GM19467 (cell line): Measurements from ENCODE around the gene AOPEP.

Experiments used
- ATAC-seq: cut with Tn5 transposase; IDR thresholded peaks from one replicate; pipeline ENCODE4 v1.9.1; 2021; ENCODE audit warnings: mild to moderate bottlenecking, moderate library complexity; ENCODE audit not compliant: unreplicated experiment

Gene AOPEP

DNA sequence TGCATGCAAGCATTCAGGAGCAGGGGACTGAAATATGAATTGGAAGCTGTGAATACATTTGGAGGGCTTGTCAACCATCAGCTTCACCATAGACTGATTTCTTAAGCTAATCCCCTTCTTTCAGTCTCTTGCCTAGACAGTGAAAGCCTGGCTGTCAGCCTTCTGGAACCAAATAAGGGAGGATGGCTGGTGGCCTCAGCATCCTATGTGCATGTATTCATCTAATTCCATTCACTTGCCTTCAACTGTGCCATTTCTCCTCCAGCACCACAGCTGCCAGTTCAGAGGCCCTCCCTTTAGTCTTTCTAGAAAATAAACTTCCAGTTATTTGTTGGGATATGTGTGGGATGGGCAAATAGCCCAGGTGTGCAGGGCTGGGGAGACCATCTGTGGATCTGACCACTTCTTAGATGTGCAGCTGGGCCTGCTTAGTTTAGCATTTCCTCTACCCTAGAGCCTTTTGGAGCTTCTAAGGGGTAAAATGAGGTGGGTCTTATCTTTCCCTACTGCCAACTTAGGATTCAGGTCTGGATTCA is 62.1 kb downstream of the AOPEP start:
- ATAC-seq = no peak

DNA sequence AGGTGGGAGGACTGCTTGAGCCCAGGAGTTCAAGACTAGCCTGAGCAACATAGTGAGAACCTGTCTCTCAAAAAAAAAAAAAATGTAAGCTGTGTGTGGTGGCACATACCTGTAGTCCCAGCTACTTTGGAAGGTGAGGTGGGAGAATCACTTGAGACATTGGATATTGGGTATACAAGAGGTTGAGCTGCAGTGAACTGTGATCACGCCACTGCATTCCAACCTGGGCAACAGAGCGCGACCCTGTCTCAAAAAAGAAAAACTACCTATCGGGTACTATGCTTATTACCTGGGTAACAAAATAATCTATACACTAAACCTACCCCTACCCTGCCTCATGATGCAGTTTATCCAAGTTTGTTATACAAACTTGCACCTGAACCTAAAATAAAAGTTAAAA is 64.9 kb downstream of the AOPEP start:
- ATAC-seq = no peak

DNA sequence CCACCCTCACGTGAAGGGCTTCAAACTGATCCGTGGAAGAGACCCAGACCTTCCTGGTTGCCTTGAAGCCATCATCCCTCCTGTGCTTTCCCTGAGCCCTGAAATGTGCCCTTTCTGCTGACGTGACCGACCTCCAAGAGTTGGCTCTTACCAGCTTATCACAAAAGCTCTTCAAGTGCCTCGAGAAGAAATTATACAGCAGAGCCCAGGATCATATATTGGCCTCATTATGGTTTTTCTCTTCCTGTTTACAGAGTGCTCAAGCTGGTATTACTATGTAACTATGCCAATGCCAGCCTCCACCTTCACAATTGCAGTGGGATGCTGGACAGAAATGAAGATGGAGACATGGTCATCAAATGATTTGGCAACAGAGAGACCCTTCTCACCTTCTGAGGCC is 66.0 kb downstream of the AOPEP start:
- no peak for ATAC-seq

DNA sequence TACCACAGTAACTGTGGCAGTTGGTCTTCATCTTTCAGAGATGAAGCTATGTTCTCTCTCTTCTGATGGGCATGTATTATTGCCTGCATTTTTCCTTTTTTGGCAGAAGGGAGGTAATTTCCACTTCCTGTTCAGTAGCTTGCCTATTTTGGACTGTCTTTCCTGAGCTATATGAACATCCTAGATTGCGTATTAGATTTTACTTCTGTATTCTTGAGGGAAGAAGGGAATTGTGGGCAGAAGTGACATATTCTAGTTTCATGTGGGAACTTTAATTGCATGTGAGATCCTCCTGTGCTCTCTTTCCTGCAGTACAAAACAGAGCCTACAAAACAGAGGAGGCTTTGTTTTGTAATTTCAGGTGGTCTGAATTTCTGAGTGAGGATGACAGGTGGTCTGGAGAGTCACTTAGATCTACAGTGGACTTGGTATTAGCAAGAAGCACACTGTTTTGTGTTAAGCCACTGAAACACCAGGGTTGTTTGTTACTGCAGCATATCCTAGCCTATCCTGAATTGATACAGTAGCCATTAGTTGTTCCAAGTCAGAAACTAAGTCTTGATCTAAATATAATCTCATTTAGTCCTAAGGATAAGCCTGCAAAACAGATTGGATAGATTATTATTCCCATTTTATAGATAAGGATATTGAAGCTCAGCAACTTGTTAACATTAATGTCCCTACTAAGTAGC is 68.1 kb downstream of the AOPEP start:
- no peak for ATAC-seq

DNA sequence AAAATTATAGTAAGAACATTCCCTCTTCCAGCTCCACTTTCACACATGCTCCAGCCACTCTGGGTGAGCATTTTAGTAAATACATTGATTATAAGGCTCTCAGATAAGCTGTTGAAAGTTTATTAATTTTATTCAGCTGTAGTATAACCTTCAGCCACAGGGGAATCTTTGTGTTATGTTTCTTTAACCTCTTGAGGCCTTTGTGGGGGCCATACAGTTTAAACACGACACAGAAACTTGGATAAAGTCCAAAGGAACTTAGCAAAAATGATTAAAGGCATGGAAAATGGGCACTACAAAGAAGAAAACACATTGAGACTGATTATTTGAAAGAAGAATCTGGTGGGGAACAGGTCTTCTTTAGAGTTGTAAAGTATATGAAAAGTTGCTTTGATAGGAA is 70.2 kb downstream of the AOPEP start:
- ATAC-seq = no peak

DNA sequence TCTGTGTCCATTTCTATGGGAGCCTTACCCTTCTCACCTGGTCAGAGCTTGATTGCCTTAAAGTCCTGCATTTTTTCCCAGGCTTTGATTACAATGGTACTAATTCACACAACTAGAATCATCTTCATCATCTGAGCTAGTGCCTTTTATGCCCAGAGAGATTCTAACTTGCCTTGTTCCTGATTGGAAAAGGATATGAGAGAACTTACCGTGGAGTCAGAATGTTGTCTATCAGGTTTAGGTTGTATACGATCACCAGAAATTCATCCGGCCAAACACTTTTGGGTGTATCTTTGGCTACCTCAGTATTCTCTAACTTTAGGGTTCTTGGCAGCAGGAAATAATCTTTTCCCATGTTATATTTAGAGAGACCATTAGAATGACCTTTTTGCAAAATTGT is 71.7 kb downstream of the AOPEP start:
- ATAC-seq = no peak

DNA sequence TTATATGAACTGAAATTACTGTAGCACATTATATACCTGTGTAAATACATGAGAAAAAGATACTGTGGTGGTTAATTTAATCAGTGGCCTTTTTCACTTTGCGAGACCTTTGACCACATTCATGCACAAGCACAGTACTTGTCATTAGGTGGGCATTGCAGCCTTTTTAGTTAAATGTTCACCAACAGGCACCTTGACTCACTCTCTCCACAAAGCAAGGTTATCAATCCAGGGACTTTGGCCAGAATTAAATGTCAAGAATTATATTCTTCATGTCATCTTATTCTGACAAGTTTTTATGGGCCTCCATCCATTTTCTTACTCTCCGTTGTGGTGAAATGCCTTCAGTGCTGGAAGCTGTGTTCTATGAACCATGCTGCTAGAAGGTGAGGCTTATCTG is 72.2 kb downstream of the AOPEP start:
- no peak for ATAC-seq

DNA sequence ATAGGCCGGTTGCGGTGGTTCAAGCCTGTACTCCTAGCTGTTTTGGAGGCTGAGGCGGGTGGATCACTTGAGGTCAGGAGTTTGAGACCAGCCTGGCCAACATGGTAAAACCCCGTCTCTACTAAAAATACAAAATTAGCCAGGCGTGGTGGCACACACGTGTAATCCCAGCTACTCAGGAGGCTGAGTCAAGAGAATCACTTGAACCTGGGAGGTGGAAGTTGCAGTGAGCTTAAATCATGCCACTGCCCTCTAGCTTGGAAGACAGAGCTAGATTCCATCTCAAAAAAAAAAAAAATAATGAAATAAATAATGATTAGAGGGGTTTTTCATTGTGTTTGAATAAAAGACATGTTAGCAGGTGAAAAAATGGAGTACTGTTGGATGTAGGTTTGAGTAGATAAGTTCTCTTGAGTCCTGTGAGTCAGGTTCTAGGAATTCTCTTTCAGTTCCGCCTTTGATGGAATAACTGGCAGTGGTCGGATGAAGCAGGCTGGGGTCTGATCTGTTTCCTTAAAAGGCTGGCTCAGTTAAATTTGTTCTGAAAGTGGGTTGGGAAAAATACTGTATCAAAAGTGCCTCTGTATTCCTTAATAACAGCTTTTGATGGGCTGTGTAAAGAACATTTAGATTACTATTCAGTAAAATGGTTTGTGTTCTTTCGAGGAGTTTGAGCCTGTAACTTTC is 73.2 kb downstream of the AOPEP start:
- no peak for ATAC-seq

DNA sequence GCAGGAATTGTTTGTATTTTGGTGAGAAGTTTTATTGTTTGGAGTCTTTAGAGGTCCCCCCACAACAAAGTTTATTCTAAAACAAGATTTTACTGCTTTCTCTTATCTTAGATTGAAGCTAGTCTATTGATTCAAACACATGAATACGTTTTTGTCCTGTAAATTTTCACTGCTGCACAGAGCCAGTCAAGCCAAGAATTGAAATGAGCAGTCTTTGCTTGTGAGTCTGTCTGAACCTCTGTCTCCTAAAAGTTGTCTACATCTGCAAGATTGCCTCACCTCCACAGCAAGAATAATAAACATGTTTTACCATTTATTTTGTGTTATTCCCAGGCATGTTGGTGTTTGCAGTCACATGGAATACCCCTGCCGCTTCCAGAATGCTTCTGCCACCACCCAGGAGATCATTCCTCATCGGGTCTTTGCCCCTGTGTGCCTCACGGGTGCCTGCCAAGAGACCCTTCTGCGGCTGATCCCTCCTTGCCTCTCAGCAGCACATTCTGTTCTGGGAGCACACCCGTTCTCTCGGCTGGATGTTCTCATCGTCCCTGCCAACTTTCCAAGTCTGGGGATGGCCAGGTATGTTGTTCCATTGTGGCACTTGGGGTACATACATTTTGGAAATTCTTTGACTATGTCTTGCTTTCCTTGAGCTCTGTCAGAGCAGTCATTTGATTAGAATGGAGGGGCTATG is 74.1 kb downstream of the AOPEP start:
- no peak for ATAC-seq

DNA sequence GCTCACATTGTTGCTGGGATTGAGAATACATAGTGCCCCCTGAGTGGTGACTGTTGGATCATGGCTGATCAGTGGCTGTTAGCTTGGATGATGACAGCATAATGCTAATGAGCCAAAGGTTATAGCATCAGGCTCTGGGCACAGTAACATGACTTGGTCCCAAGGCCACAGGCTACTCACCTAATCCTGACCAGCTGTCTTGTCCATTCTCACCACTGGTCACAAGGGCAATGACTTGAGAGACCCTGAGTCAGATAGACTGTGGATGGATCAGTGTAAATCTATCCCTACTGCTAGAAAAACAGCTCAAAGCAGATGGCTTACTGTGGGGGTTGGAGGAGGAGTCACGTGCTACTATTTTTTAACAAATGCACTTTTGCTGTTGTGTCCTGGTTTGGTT is 74.7 kb downstream of the AOPEP start:
- no peak for ATAC-seq

DNA sequence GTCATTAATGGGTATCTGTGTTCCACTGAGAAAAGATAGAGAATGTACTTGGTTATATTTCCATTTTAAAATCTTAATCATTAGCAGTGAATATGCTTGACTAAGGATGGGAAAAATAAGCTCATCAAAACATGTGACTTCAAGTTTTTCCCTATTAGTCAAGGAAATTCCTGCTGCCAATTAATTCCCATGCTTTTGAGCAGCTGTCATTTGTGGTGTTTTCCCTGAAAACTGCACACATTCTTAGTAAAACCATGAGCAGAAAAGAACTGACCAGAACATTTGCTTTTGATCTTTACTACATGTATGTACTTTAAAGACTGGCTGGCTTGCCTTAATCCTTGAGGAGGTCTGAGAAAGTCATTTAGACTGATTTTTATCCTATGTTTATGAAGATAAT is 75.2 kb downstream of the AOPEP start:
- no peak for ATAC-seq

DNA sequence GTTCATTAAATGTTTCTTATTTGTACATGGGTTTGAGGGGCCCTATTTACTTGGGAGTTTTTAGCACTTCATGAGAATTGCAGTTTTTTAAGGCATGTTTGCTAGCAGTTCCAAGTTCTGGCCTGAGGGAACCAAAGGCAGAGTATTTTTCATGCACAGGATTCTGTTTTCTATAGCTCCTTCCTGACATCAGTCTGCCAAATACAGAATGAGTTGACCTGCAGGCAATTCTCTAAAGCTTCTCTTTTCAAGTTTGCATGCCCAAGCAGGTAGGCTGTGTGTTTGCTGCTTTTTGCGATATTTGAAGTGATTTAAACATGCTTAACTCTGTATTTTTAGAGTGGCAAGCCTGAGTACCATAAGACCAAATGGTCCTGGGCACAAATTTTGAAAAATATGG is 75.8 kb downstream of the AOPEP start:
- ATAC-seq = no peak

DNA sequence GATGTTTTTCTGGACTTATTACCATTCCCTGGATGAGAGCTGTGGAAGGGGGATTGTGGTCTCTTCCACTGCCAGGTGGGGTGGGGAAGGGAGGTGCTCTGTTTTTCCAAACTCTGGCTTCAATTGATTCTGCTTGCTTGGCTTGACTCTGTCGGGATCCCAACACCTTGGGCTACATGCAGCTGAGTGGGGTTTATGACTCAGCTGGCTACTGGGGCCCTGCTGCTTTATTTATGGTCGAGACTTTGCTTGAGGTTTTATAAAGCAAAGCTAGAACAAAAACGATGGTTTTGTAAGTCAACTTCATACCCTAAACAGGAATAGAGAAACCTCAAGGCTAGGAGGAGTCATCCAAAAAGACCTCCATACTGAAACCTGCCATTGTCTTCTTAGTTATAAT is 76.3 kb downstream of the AOPEP start:
- no peak for ATAC-seq

DNA sequence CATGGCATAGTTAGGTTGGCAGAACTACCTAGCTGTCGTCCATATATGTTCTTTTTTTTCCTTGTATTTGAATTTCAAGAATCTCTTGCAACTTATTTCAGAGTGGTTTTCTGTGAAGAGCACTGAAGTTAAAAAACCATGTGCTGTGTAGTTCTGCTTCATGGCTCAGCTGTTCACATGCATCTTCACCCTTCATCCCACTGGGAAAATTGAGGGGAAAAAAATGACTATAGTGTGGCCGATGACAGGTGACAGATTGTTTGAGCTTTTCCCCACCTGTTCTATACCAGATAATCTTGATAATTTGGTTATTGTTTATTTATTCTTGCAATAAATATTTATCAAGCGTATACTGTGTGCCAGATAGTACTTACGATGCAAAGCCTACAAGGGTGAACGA is 77.8 kb downstream of the AOPEP start:
- no peak for ATAC-seq

DNA sequence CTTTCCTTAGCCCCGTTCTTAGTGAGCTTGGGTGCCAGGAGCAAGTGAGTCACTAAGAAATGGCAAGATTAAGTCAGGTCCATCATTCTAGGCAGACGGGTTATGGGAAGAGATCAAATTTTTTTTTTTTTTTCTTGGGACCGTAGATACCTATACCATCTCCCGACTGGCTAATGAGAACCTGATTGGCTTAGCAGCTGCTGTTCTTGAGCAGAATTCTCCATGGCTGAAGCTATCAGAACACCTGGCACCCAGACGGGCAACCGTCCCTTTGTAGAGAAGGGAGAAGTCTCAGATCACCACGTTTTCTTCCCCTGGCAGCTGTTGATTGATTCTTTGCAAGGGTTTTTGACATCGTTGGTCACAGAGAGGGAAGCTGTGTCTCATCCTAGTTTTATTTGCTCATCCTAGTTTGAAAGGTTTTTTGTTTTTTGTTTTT is 78.6 kb downstream of the AOPEP start:
- no peak for ATAC-seq

DNA sequence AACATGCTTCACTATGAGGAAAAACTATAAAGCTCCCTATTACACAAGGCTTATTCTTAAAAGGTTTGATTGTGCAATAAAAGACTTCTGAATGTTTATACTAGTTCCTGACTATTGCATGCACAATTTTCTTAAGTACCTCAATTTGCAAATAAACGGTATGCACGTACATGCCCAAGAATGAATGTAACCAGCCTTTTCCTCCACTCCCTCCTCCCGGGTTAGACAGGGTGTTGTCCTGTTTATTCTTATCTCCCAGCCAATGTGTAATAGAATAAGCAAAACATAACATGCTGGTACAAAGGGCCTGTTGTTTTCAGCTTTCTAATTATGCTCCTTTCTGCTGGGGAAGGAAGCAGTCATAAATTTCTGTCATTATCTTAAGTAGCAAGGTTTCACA is 79.1 kb downstream of the AOPEP start:
- no peak for ATAC-seq

DNA sequence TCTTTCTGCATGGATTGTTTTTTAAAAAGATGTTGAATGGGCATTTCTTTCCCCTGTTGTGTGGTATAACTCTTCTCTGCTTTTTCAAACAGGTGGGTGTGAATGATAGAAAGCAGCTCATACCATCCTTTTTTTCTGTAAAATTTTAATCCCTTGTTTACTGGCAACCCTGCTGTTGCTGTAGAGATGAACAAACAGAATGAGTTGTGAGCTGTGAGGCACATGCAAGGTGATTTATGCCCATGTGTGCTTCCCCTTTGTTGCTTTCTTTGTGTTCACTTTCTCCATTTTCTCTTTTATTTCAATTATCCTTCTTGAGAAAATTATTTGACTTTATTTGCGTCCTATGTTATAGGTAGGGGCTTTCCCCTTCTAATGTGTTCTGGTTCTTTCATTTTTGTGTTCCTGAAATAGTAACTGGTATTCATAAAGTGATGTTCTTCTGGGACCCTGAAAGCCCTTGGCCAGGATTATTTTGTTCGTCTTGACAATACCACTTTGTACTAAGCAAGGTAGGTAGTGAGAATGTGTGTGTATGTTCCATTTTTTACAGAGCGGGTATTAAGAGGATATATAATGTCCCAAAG is 79.9 kb downstream of the AOPEP start:
- no peak for ATAC-seq

DNA sequence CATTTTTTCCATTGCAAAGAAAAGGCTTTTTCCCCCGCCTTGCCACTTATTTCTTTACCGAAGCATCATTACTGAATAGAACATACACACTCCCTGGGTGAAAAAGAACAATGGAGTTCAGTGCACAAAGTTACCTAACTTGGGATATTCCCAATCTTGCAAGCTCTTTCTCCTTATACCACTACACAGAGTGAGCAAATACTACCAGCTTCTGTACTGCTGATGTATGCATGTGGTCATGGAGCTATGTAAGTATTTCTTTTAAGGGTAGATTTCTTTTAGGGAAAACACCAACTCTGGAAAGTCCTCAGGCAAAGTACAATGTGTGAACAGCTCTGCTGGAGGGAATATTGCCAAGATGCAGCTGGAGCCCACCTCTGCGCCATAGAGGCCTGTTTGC is 81.1 kb downstream of the AOPEP start:
- no peak for ATAC-seq

DNA sequence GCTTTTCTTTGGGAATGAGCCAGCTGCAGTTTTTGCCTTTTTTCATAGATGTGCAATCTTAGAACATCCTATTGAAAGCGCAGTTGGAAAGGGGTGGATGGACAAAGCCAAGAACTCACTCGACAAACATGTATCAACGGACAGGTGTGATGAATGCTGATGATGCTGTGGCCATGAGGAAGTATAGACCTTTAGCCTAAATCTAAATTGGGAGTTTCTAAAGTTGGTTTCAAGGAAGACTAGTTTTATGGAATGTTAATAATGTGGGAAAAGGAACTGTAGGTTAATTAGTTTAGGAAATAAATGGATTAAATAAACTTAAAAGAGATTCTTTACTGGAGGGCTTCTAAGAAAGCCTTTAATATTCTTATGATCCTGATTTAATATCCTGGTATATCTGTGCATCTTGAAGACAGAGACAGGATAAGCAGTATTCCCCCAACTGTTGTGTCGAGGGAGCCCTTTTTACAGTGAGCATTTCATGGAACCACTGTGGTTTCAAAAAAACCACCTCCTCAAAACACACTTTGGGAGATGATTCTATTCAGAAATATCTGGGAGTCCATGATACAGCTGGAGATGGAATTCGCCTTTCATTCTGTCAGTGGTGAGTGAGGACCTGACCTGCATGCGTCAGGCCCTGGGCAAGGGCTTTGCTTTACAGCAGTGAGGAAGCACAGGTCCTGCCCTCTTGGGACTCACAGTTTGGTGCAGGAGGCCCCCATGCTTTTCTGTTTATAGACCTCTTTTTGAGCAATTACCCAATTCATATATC is 82.6 kb downstream of the AOPEP start:
- no peak for ATAC-seq

DNA sequence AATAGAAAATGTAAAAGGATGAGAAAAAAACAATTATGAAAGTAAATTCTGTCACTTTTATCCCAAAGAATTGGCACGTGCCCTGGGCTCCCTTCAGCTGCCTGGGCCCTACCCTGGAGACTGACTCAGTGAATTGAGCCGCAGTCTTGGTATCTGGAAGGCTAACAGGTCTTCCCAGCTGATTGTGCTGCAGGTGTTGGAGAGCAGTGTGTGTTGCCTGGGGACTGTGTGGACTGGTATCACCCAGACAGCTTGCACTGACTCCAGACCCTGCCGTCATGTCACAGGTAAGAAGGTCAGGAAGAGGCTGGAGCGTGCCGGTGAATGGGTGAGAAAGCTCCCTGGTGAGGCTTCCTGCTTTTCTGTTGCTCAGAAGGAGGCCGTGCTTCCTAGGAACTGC is 83.3 kb downstream of the AOPEP start:
- no peak for ATAC-seq

DNA sequence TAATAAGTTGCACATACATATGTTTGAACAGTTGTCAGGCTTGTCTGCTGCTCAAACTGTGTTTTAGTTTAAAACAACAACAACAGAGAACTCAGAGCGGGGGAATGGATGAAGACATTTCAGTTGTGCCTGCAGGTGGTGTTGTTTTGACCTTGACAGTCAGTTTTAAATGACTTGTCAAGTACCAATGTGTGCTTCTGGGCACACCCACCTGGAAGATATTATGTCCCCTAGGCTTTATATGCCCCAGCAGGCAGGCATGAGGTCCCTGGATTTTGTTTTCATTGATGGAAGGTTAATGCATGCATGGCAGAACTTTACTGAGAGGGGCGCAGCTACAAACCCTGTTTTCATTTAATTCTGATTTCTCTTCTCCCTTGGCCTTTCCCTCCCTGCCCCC is 84.6 kb downstream of the AOPEP start:
- ATAC-seq = no peak
